DMS114 treated with DMSO at 0.1 percent for 48 hours (cell line): Measurements from ENCODE around the gene PLCH2.

Experiments used
- DNase-seq: peaks from one replicate; lab custom pipeline; 2025; ENCODE audit not compliant: unreplicated experiment; lab: John Stamatoyannopoulos, UW

The PLCH2 gene

DNA sequence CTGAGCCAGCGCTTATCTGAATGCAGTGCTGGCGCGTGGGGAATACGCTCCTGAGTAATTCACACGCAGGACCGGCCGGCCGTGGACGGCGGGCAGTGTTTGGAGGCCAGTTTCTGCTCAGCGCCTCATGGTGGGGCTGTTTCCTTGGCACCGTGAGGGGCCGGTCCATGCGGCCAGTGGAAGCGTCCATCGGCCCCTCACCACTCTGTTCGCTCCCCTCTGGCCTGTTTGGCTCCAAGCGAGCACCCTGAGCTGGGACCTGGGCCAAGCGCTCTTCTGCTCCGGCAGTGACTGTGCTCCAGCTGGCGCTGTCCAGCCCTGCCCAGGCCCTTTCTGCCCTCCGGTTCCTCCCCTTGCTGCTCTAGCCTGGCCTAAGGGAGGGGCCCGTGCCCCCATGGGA lies 16.3 kb upstream of the PLCH2 start:
- no peak for DNase-seq

DNA sequence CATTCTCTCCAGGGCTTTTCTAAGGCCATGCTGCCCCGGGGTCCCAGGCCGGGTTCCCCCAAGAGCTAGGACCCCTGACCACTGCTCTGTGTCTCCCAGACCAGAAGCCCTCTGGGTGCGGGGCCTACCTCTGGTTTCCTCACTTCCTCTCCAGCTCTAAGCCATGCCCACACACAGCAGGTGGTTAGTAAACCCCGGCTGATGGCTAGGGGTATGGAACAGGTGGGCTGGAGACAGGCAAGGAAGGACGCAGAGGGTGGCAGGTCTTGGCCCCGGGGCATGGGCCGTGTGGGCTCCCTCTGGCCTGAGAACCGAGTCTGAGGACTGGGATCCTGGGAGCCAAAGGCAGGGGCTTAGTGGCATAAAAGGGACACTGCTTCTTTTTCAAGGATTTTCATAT lies 15.9 kb upstream of the PLCH2 start:
- no peak for DNase-seq

DNA sequence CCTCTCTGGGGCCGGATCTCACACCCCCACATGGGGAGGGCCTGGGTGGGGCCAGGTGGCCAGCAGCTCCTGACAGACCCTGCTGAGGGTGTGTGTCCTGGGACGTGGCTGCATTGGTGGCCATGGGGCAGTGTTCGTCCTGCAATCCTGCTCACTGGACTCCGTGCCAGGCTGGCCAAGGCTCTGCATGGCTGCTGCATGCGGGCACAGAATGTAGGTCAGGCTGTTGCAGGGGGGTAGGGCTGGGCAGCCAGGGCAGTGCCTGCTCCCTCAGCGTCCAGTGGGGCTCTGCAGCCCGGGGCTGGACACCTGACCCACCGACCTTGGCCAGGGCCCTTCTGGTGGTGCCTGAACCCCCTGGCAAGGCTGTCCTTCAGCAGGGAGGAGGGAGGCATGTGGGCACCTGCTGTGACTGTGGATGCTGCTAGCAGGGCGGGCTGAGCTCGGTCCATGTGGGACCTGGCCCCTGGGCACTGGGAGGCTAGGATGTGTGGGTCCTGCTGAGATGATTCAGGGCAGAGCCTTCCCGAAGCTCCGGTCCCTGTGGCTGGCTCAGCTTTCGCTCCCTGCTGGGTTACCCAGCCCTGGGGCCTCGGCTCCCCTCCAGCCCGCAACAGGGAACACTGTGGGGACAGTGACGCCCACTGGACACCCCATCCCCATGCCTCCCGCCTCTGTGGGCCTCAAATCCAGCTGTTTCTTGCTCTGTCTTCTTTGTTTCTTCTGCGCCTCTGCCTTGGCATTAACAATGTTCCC lies 14.9 kb upstream of the PLCH2 start:
- DNase-seq = no peak

DNA sequence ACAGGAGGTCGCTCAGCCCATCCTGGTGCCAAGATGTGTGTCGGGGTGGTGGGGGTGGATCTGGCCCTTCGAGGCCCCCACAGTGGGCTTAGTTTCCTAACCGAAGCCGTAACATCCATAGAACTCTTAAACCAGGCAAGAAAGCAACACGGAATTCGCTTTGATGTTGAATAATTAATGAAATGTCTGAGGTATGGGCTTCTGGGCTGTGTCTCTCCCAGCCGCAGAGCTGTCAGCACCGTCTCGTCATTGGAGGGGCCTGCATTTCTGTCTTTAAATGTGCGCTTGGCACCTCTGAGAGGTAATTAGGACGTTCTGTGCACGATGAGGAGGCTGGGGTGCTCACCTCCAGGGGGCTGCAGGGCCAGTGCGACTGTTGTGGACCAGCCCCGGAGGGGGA lies 13.3 kb upstream of the PLCH2 start:
- no peak for DNase-seq

DNA sequence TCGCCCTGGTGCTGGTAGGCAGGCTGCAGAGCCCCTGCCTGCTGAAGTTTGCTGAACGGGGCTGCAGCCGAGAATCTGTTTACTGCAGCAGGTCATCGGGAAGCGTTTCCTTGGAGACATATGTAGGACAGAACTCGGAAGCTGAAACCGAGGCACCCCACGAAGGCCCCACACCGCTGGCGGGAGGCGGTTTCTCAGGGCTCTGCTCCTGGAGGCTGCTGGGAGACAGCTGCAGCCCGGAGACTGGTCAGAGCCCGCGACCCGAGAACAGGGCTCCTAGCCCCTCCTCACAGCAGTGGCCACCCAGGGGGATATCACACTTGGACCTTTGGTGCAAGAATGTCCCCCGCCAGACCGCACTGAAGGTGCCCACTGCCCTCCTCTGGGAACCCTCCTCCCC lies 12.7 kb upstream of the PLCH2 start:
- no peak for DNase-seq

DNA sequence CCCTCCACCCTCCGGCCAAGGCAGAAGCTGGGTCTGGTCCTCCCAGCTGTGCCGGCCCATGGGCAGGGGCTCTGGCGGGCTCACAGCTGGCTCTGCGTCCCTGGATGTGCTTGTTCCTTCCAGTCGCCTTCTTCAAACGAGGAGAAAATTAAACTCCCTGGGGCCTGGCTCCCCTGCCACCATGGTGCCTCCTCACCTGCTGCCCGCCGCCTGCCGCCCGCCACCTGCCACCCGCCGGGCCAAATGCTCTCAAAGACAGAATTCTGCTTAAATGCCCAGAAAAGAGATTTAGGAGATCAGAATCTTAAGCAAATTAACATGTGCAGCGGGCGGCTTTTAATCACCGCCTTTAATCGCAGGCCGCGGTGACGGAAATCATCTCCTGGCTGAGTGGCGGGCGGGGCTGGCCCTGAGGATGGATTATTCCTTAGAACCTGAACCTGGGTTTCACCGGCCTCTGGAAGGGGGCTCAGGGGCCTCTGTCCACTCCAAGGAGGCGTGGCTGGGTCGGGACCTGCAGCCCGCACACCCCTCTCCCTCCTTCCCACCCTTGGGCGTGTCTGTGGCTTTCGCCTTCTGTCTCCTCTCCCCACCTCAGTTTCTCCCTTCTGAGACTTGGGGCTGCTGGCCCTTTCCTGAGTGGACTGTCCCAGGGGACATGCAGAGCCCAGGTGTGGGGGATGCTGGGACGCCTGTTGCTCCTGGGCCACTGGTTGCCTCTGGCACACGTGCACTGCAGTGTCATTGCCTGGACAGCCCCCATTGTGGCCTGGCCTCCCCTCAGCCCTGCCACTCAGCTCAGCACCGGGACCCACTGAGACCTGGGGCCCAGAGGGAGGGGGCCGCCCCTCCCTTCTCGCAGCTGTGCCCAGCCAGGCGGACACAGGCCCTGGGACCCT lies 10.5 kb upstream of the PLCH2 start:
- no peak for DNase-seq

DNA sequence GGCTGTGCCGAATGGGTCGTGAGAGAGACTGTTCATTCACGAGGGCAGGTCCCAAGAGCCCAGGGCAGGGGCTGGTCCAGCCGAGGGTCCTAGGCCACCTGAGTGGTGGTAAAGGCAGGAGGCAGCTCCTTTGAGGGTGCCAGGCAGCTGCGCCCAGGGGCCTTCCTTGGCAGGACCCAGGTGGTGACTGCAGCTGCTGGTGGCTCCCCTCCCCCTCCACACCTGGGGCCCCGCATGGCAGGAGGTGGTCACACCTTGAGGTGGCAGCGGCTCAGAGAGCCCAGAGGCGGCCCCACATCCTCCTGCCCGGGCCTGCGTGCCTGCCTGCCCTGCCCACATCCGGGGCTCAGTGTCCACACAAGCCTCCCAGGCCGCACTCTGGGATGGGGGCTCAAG lies 9.8 kb upstream of the PLCH2 start:
- no peak for DNase-seq

DNA sequence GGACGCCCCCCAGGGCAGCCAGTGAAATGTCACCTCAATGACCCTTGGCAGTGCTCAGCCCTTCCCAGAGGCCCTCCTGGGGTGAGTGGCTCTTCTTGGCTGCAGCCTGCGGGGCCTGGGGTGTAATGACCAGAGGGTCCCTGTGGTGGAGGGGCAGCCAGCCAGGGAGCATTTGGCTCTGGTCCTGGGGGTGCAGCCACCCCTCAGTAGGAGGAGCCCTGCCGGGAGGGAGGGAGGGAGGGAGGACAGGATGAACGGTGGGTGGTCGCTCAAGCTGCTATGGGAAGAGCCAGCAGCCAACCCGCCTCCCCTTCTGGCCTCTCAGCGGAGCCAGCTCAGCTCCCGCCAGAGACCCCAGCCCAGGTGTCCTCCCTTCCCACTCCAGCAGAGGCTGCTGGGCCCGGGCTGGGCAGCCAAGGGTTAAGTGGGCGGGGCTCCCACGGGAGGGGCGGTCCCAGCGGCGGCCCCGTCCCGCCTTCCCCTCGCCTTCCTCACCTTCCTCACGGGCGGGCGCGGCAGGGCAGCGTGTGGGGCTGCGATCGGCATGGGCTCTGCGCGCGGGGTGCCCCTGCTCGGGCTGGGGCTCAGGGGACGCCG lies 9.0 kb upstream of the PLCH2 start:
- DNase-seq = no peak

DNA sequence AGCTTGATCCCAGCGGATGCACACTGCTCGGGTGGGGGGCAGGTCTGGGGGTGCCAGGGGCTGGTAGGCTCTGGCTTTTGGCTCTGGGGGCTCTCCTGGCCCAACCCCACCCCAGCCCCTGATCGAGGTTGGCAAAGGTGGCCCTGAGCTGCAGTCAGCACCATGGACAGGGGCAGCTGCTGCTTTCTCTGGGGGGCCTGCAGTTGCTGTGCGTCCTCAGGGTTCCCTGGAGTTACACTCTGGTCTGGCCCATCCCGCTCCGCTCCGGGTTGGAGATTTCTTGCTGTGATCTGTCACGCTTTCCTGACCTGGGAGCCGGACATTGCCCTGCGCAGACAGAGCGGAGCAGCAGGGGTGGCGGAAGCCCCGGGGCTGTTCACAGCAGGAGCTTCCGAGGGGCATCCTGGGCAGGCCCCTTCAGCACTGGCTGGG lies 8.0 kb upstream of the PLCH2 start:
- no peak for DNase-seq

DNA sequence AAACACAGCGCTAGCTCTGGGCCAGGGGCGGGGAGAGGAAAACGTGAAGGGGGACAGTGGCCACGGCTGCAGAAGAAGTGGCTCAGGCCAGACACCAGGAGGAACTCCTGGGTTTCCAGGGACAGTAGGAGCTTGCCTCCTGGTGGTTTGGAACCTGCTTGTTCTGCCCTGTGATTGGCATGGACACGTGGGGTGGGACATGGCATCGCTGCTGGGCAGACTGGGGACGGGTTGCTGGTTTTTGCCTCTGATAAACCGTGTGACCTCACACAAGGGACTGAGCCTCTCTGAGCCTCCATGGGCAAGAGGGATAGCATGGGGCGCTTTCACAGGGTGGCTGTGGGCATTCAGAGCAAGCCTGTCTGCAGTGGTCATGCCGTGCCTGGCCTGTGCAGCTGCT lies 7.5 kb upstream of the PLCH2 start:
- no peak for DNase-seq

DNA sequence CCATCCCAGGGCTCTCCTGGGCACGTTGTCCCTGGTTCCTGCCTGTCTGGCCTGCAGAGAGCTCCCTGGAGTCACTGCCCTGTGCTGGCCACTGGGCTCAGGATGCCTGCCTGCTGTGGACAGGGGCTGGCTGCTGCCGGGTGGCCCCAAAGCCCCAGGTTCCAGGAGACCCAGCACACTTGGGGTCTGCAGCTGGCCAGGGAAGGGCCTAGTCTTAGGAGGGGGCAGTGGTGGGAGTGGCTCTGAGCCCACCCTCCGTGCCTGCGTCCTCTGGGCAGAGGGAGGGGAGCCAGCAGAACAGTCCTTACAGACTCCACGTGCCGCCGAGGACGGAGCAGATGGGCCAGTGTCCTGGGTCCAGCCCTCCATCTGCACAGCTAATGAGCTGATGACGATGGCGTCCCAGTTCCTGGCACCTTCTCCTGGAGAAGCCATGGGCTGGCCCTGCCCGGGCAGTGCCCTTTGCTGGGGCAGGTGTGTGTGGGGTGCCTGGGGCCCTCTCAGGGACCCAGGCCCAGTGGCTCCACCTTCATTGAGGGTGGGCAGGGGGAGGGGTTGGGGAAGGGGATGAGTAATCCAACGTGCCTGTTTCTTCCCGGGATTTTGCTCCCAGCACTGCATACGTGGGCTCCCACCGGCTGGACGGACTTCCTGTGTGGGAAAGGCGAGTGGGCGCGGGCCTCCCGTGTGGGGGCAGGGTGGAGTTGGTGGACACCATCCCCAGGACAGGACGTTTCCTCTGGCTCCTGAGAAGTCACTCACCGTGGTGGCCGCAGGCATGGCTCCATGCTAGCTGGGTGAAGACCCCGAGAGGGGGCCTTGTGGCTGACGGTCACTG lies 6.8 kb upstream of the PLCH2 start:
- DNase-seq = no peak

DNA sequence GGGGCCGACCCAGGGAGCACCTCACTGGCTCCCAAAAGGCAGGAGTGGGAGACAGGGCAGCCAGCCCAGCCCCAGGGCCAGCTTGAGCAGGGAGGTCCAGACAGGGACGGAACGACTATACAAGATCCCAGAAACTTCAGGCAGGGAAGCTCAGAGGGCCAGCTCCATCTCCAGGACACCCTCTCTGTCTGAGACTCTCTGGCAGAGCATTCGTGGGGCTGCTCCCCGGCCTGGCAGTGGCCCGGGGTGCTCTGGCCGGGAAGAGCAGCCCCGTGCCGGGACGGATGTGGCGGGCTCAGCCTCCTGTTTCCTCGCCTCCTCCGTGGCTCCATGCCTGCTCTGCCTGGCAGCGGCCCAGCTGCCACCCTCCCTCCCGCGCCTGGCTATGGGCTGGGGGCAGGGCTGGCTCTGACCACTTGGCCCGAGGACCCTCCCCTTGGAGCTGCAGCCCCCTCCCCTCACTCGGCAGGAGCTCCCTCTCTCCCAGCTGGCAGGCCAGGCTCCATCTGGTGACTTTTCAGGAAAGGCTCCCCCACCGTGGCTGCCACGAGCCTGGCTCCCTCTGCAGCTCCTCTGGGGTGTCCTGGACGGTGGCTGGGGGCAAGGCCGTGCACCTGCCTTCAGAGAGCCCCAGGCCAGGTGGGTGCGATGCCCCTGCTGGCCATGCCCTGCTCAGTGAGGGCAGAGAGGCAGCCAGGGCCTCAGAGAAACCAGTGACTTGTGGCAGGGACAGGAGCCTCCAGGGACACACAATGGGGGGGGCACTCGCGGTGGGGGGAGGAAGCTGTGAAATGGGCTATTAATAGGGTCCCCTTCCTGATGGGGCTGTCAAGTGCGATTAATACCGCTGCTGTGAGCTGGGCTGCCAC lies 5.6 kb upstream of the PLCH2 start:
- no peak for DNase-seq

DNA sequence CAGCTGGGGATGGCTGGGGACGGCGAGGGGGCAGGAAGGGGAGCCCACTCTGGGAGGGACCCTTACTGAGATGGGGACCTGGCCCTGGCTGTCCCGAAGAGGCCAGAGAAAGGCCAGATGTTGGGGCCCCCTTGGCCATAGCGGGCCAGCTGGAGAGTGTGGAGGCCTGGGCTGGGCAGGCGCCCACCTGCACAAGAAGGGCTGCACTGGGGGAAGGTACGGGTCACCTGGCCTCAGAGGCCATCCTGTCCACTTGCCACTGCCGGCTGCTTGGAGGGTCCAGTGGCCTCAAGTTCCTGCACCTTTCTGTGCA lies 5.0 kb upstream of the PLCH2 start:
- DNase-seq = no peak

DNA sequence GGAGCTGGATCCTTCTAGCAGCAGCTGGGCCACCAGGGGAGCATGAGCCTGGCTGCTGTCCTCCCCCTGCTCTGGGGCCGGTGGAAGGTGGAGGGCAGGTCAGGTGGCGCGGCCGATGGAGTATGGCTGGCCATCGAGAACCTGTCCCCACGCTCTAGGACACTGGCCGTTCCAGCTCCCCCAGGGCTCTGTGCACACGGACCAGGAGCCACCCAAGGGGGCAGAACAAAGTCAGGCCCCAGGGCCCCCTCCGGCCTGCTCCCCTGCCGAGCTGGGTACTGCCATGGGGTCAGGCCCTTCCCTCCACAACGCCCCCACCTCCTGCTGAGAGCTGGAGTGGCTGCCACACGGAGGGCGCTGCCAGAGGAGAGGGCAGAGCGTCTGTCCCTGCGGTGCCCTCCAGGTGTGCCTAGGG lies 4.5 kb upstream of the PLCH2 start:
- no peak for DNase-seq

DNA sequence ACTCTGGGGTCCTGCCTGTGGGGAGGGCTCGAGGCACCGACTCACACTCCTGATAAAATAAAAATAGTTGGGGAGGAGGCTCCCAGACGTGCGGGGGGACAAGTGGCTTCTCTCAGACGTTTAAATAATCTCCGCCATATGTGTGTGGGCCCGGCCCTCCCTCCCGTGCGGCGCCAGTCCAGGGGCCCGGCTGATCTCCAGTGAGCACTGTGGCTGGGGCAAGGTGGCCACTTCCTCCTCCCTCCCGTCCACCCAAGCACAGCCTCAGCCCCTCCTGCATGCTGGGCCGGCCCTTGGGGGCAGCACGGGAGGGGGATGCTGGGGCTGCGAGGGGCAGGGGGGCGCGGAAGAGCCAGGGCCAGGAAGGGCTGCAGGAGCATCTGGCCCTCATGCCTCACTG lies 4.0 kb upstream of the PLCH2 start:
- DNase-seq = no peak

DNA sequence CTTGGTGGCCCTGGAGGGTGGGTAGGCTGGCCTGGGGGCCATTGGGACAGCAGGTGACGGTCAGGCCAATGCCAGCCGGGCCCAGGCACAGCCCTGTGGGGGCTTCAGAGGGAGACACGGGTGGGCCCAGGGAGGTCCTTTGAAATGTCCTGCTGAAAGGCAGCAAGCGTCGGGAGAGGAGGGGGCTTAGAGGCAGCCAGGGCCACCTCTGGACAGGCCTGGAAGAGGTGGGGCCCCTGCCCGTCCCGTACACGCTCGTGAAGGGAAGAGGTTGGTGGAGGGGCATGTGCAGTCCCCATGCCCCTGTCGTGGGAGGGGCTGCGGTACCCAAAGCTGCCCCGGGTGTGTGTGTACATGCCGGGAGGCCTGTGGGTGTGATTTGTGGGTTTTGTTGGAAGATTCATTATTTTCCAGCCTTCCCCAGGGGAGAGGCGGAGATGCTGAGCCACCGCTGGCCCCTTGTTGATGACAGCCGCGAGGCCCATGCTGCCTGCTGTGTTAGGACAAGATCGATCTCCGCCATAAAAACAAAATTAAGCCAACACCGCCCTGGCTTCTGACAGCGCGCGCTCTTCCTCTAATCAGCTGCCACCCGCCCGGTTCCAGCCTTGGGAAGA lies 3.4 kb upstream of the PLCH2 start:
- no peak for DNase-seq

DNA sequence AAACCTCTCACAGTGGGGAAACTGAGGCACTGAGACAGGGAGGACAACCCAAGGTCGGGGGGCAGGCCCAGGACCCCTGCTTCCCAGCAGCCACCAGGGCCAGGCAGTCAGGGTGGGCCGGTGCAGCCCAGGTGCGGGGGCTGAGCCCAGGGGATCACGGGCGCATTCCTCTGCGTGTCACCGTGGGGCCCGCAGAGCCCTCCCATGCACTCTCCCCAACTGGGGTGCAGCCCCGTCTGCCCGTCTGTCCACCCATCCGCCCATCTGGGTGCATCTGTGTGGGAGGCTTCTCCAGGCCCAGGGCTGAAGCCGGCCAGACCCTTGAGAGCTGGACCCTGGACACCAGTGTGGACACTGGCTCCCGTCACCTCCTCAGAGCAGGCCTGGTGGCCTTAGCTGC lies 2.9 kb upstream of the PLCH2 start:
- no peak for DNase-seq

DNA sequence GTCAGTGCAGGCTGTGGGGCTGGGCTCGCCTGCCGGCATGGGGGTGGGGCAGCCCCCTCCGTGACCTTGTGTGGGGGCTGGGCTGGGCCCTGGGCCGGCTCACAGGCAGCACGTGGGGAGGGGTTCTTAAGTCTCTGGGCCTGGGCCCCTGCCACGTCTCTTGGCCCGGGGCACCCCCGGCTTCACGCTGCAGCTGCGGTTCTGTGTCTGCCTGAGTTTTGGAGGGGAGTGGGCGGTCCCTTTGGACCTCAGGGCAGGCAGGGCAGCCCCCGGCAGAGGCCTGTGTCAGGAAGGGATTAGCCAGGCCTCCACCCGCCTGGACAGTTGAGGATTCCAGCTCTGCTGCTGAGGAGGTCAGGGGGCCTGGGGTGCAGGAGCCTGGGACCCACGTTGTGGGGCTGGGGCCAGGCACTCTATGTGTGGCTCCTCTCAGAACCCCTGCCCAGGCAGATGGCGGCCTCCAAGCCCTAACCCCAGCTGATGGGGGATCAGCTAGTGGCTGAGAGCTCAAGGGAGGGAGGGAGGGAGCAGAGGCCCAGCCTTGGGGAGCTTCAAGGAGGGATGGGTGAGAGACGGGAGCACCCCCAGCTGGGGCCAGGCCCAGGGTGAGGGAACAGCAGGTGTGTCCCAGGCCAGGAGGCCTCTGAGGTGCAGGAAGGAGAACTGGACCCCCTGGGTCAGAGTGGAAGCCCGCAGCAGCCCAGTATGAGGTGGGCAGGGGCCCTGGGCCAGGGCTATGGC lies 1.8 kb upstream of the PLCH2 start:
- DNase-seq = no peak

DNA sequence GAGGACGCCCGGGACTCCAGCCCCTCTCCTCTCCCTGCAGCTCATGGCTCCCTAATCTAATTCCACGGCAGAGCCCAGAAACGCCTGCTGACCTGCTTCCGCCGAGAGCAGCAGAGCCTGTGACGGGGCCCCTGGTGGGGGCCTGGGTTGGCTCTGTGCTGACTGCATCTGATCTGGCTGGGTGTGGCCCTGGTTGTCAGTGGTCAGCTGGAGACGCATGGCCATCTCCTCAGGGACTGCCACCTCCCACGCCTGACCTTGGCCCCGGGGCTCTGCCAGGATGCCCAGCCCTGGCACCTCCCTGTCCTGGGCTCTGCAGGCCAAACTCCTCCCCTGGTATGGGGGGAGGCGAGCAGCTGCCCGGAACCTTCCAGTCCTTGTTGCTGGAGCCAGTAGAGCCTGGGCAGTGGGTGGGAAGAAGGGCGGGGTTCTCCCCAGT lies 1.1 kb upstream of the PLCH2 start:
- no peak for DNase-seq
